H1 (cell line): ENCODE data around the gene GRAMD4. TPM values are rescaled to one million over a fixed set of nuclear protein-coding genes. Genes with fewer than 3 reads are reported as not detected.
A peak's percentile ranks its signal among the peaks of the same experiment; 100 is the strongest.

Experiments
- CTCF ChIA-PET: fragments of 300-600 bp; sonication (Branson Sonifier 250); formaldehyde crosslinking; loops from one replicate; lab custom pipeline; 2021; ENCODE audit not compliant: partially characterized antibody; lab: Charles Lee
- POLR2A ChIA-PET: fragments of 300-600 bp; sonication (Branson Sonifier 250); formaldehyde crosslinking; loops from one replicate; lab custom pipeline; 2021; ENCODE audit warnings: inconsistent platforms; ENCODE audit not compliant: partially characterized antibody; lab: Charles Lee
- DNase-seq, 2 experiments: peaks; one replicate each; pipeline versions ENCODE4 v3.0.0 to v3.0.0-alpha.2; 2010 to 2022; ENCODE audit warnings: low spot score in 2 of 2, low read depth in 1 of 2, mixed read lengths in 1 of 2
- FAIRE-seq: peaks from 2 replicates; lab custom pipeline; 2011; peaks lifted over from hg19 to GRCh38; lab: Jason Lieb, UNC
- H2AFZ ChIP-seq: 2 replicates; pipeline ENCODE4 v1.8.1; 2012; ENCODE audit warnings: low read length, inconsistent platforms
- H2AK5ac ChIP-seq: 2 replicates; pipeline ENCODE4 v1.6.1; 2013; ENCODE audit warnings: low read depth, low read length
- H2BK120ac ChIP-seq: replicated peaks from 2 replicates; pipeline ENCODE3; 2013; ENCODE audit warnings: low read depth, low read length, inconsistent platforms
- H2BK12ac ChIP-seq: 2 replicates; pipeline ENCODE4 v1.6.1; 2013; ENCODE audit warnings: low read depth, low read length
- H2BK15ac ChIP-seq: 2 replicates; pipeline ENCODE4 v1.6.1; 2013; ENCODE audit warnings: low read length
- H2BK20ac ChIP-seq: 2 replicates; pipeline ENCODE4 v1.6.1; 2013; ENCODE audit warnings: low read length
- H2BK5ac ChIP-seq: 2 replicates; pipeline ENCODE4 v1.6.1; 2013; ENCODE audit warnings: low read depth, low read length
- H3K14ac ChIP-seq: 2 replicates; pipeline ENCODE4 v1.6.1; 2013; ENCODE audit warnings: inconsistent platforms; ENCODE audit not compliant: insufficient read length
- H3K18ac ChIP-seq: 2 replicates; pipeline ENCODE4 v1.6.1; 2013; ENCODE audit warnings: low read length; ENCODE audit errors: extremely low read depth
- H3K23ac ChIP-seq: 2 replicates; pipeline ENCODE4 v1.6.1; 2013; ENCODE audit warnings: inconsistent platforms; ENCODE audit not compliant: insufficient read length
- H3K23me2 ChIP-seq: 2 replicates; pipeline ENCODE4 v1.6.1; 2013; ENCODE audit warnings: low read depth, low read length
- H3K27ac ChIP-seq: 2 replicates; pipeline ENCODE4 v1.6.1; 2011; ENCODE audit warnings: low read depth, low read length, inconsistent platforms
- H3K27me3 ChIP-seq, 4 experiments: replicated peaks in 1 of 4; 1 replicate in 1 of 4; 2 replicates in 3 of 4; pipeline versions ENCODE4 v1.6.1 to v1.8.1; 2011 to 2013; ENCODE audit warnings: low read length in 3 of 4, mild to moderate bottlenecking in 3 of 4, inconsistent platforms in 2 of 4, mixed read lengths in 2 of 4, moderate library complexity in 1 of 4; ENCODE audit not compliant: control insufficient read depth in 3 of 4, insufficient read depth in 3 of 4; ENCODE audit errors: extremely low read depth in 1 of 4
- H3K36me3 ChIP-seq, 4 experiments: 2 replicates each; pipeline versions ENCODE4 v1.6.1 to v1.8.1; 2011 to 2013; ENCODE audit warnings: mild to moderate bottlenecking in 4 of 4, low read length in 3 of 4, moderate library complexity in 2 of 4, control low read depth in 1 of 4, inconsistent platforms in 1 of 4; ENCODE audit not compliant: insufficient read depth in 4 of 4, control insufficient read depth in 2 of 4
- H3K4ac ChIP-seq: replicated peaks from 2 replicates; pipeline ENCODE3; 2013; ENCODE audit warnings: low read length, low read depth, mixed read lengths, inconsistent platforms; ENCODE audit not compliant: insufficient read length
- H3K4me1 ChIP-seq, 4 experiments: replicated peaks in 1 of 4; 1 replicate in 1 of 4; 2 replicates in 3 of 4; pipeline versions ENCODE4 v1.6.1 to v1.8.1; 2011 to 2013; ENCODE audit warnings: low read length in 3 of 4, inconsistent platforms in 2 of 4, mixed read lengths in 1 of 4; ENCODE audit not compliant: insufficient read depth in 4 of 4, control insufficient read depth in 3 of 4
- H3K4me2 ChIP-seq, 2 experiments: 2 replicates each; pipeline versions ENCODE4 v1.6.1 to v1.8.1; 2011 to 2013; ENCODE audit warnings: low read depth in 2 of 2, low read length in 2 of 2, control low read depth in 1 of 2, inconsistent platforms in 1 of 2, mild to moderate bottlenecking in 1 of 2; ENCODE audit not compliant: insufficient read depth in 1 of 2
- H3K4me3 ChIP-seq, 4 experiments: fragments of 200-600, 300-600 bp in 1 of 4; sonication (generic), shearing (Covaris generic), sonication (Bioruptor Twin) in 1 of 4; 2 replicates each; pipeline versions ENCODE4 v1.5.1 to v1.8.1; 2011 to 2016; ENCODE audit warnings: low read length in 4 of 4, low read depth in 3 of 4, control low read depth in 2 of 4, inconsistent platforms in 2 of 4, mild to moderate bottlenecking in 2 of 4, mixed read lengths in 1 of 4, moderate library complexity in 1 of 4; ENCODE audit not compliant: insufficient read depth in 2 of 4; ENCODE audit errors: extremely low read depth in 1 of 4
- H3K56ac ChIP-seq: replicated peaks from 2 replicates; pipeline ENCODE3; 2013; ENCODE audit warnings: low read depth, mild to moderate bottlenecking, mixed read lengths, low read length, inconsistent platforms; ENCODE audit not compliant: insufficient read length
- H3K79me1 ChIP-seq: 2 replicates; pipeline ENCODE4 v1.6.1; 2013; ENCODE audit warnings: low read depth, low read length, control low read depth
- H3K79me2 ChIP-seq, 2 experiments: 2 replicates each; pipeline versions ENCODE4 v1.6.1 to v1.8.1; 2012 to 2013; ENCODE audit warnings: low read length in 2 of 2, mild to moderate bottlenecking in 2 of 2, inconsistent platforms in 1 of 2; ENCODE audit not compliant: insufficient read depth in 2 of 2, control insufficient read depth in 1 of 2
- H3K9ac ChIP-seq, 4 experiments: replicated peaks in 1 of 4; 1 replicate in 1 of 4; 2 replicates in 3 of 4; pipeline versions ENCODE4 v1.6.1 to v1.8.1; 2011 to 2013; ENCODE audit warnings: low read depth in 3 of 4, low read length in 3 of 4, control low read depth in 2 of 4, mild to moderate bottlenecking in 2 of 4, moderate library complexity in 2 of 4, inconsistent platforms in 1 of 4; ENCODE audit errors: extremely low read depth in 1 of 4
- H3K9me3 ChIP-seq, 2 experiments: 2 replicates each; pipeline versions ENCODE4 v1.6.1 to v1.8.1; 2012 to 2013; ENCODE audit warnings: mild to moderate bottlenecking in 2 of 2, moderate library complexity in 2 of 2, control low read depth in 1 of 2, inconsistent platforms in 1 of 2, low read depth in 1 of 2, low read length in 1 of 2, mixed read lengths in 1 of 2; ENCODE audit not compliant: insufficient read depth in 2 of 2
- H4K20me1 ChIP-seq, 2 experiments: replicated peaks in 1 of 2; 2 replicates each; pipeline versions ENCODE3 to v1.8.1; 2011 to 2013; ENCODE audit warnings: inconsistent platforms in 2 of 2, low read length in 2 of 2, mild to moderate bottlenecking in 1 of 2; ENCODE audit not compliant: insufficient read depth in 2 of 2, control insufficient read depth in 1 of 2
- H4K5ac ChIP-seq: 2 replicates; pipeline ENCODE4 v1.6.1; 2013; ENCODE audit warnings: low read length, low read depth, mixed read lengths, inconsistent platforms; ENCODE audit not compliant: insufficient read length
- H4K8ac ChIP-seq: 2 replicates; pipeline ENCODE4 v1.8.0; 2013; ENCODE audit warnings: mild to moderate bottlenecking, moderate library complexity, low read length, inconsistent platforms; ENCODE audit not compliant: insufficient read depth; ENCODE audit errors: extremely low read depth
- H4K91ac ChIP-seq: replicated peaks from 2 replicates; pipeline ENCODE3; 2013; ENCODE audit warnings: low read length, mixed read lengths, inconsistent platforms; ENCODE audit not compliant: insufficient read length
- CHD2 ChIP-seq: IDR thresholded peaks from 2 replicates; pipeline ENCODE4 v1.6.1; 2012; ENCODE audit warnings: low read length, improper control_type of control experiment
- EGR1 ChIP-seq: IDR thresholded peaks from 2 replicates; pipeline ENCODE4 v1.6.1; 2011; ENCODE audit warnings: low read depth, low read length, borderline replicate concordance
- EP300 ChIP-seq, 2 experiments: IDR thresholded peaks; 1 replicate in 1 of 2; 2 replicates in 1 of 2; pipeline ENCODE4 v1.6.1; 2011 to 2012; ENCODE audit warnings: low read depth in 2 of 2, low read length in 2 of 2, mild to moderate bottlenecking in 2 of 2, borderline replicate concordance in 1 of 2, inconsistent platforms in 1 of 2, moderate library complexity in 1 of 2
- GABPA ChIP-seq: IDR thresholded peaks from 2 replicates; pipeline ENCODE4 v1.6.1; 2011; ENCODE audit warnings: mild to moderate bottlenecking, low read length, moderate library complexity, borderline replicate concordance; ENCODE audit not compliant: insufficient read depth
- GTF2F1 ChIP-seq: IDR thresholded peaks from 2 replicates; pipeline ENCODE4 v1.6.1; 2012; ENCODE audit warnings: low read depth, low read length, improper control_type of control experiment, borderline replicate concordance
- HDAC6 ChIP-seq: IDR thresholded peaks from one replicate; pipeline ENCODE4 v1.7.1; 2012; ENCODE audit warnings: low read depth, mild to moderate bottlenecking, inconsistent platforms, low read length, moderate library complexity
- KDM5A ChIP-seq: fragments of 200-600 bp; IDR thresholded peaks from 2 replicates; pipeline ENCODE4 v1.7.1; 2012; ENCODE audit warnings: mild to moderate bottlenecking, low read length, inconsistent platforms, mixed read lengths
- PHF8 ChIP-seq: fragments of 200-600 bp; sonication (generic); conservative IDR thresholded peaks from 2 replicates; pipeline ENCODE4 v1.7.1; 2012; ENCODE audit warnings: low read depth, mild to moderate bottlenecking, inconsistent platforms, low read length, moderate library complexity
- POLR2A ChIP-seq, 2 experiments: IDR thresholded peaks; 1 replicate in 1 of 2; 2 replicates in 1 of 2; pipeline ENCODE4 v1.6.1; 2011; ENCODE audit warnings: low read depth in 2 of 2, low read length in 2 of 2, mild to moderate bottlenecking in 2 of 2; ENCODE audit errors: control extremely low read depth in 1 of 2
- POU5F1 ChIP-seq: IDR thresholded peaks from 2 replicates; pipeline ENCODE4 v1.6.1; 2011; ENCODE audit warnings: low read depth, mild to moderate bottlenecking, low read length, moderate library complexity
- RXRA ChIP-seq: IDR thresholded peaks from 2 replicates; pipeline ENCODE4 v1.6.1; 2011; ENCODE audit warnings: low read depth, mild to moderate bottlenecking, low read length, moderate library complexity; ENCODE audit not compliant: insufficient read depth
- SIN3A ChIP-seq, 2 experiments: IDR thresholded peaks in 1 of 2; conservative IDR thresholded peaks in 1 of 2; 2 replicates each; pipeline ENCODE4 v1.6.1; 2011 to 2012; ENCODE audit warnings: low read length in 2 of 2, improper control_type of control experiment in 1 of 2, low read depth in 1 of 2, mild to moderate bottlenecking in 1 of 2
- TCF12 ChIP-seq: IDR thresholded peaks from 2 replicates; pipeline ENCODE4 v1.6.1; 2011; ENCODE audit warnings: low read depth, mild to moderate bottlenecking, low read length
- ZNF274 ChIP-seq: IDR thresholded peaks from 2 replicates; pipeline ENCODE4 v1.7.0; 2012; ENCODE audit warnings: low read length, borderline replicate concordance; ENCODE audit errors: extremely low read depth
- WGBS, 2 experiments: shearing (Covaris generic) in 1 of 2; methylation state at CpG; one replicate each; pipeline versions ENCODE4 v1.1.6 to v1.1.7; 2013 to 2015; ENCODE audit warnings: low lambda C conversion rate in 2 of 2, mixed read lengths in 2 of 2, inconsistent platforms in 1 of 2, low coverage in 1 of 2, missing lambda C conversion rate in 1 of 2; ENCODE audit not compliant: insufficient replicate concordance in 2 of 2, insufficient coverage in 1 of 2, insufficient read length in 1 of 2; ENCODE audit errors: extremely low coverage in 1 of 2, missing lambda C conversion rate in 1 of 2; 5-methylcytosine and 5-hydroxymethylcytosine counted together
- polyA plus RNA-seq, 7 experiments: library from polyadenylated mRNA; depleted of rRNA in 3 of 7; stranded (reverse) in 5 of 7; unstranded in 2 of 7; fragments of >200 nt in 5 of 7; fragments of 200-250 nt in 2 of 7; gene quantifications; 1 replicate in 5 of 7; 2 replicates in 1 of 7; 4 replicates in 1 of 7; pipeline versions ENCODE4 v1.2.1 to v1.2.3, GENCODE V29; 2011 to 2013; ENCODE audit warnings: missing spikeins in 2 of 7, mixed read lengths in 2 of 7
- total RNA-seq: library from RNA; stranded (reverse); fragmentation: NEBNext Ultra II Directional; extraction: Animal tissue kit (Norgen Biotek cat#: 25700); gene quantifications from 2 replicates; pipeline ENCODE4 v1.2.1, GENCODE V29; 2021

The GRAMD4 gene
- total and polyA plus RNA-seq, 2 of the 8 experiments (the other 6 are each of a cell fraction or from before 2014, with no cell fraction given): 7.9 to 25.6 TPM

GRCh38 chr22:46651316-46651715 lies 31.1 kb downstream of the GRAMD4 start:
- peak overlapping the region; percentile 9; the same call in 1 of the 2 replicates for H2BK12ac ChIP-seq
- CTCF ChIA-PET: interaction anchor here (1.3 to 2.8 kb wide), 2 partner anchors 9 to 88 kb away, joined by 4 to 12 read pairs; no protein-coding TSS in a partner anchor
- H3K23ac ChIP-seq: no peak overlapping the region
- H3K36me3 ChIP-seq: no peaks in the 10 kb centered on the region
- H2BK20ac ChIP-seq: no peak overlapping the region
- H3K18ac ChIP-seq: no peak overlapping the region
- H3K56ac ChIP-seq: no peak overlapping the region
- POLR2A ChIA-PET: no interaction called here
- no peak overlapping the region for H4K91ac ChIP-seq
- H3K79me1 ChIP-seq: 0 out of 2 replicates have a peak, but pooled peaks cover 3% of the 10 kb centered on the region
- no peak overlapping the region for H2AFZ ChIP-seq
- H2BK15ac ChIP-seq: no peak overlapping the region
- no peaks in the 10 kb centered on the region for H3K9me3 ChIP-seq
- no peak overlapping the region for H3K4me2 ChIP-seq
- no peak overlapping the region for H4K5ac ChIP-seq
- WGBS, 2 experiments: 93% methylated on average over 16 of the region's 16 CpGs; no CpG with 5 or more reads in 1 of the 2 experiments
- H3K23me2 ChIP-seq: peaks cover 9% of the 10 kb centered on the region; the same call in 1 of the 2 replicates
- peaks cover 0 to 4% (median 1%) of the 10 kb centered on the region in 4 experiments; a peak in 2 of 7 replicates for H3K4me1 ChIP-seq
- H2BK120ac ChIP-seq: no peak overlapping the region
- H3K27ac ChIP-seq: no peak overlapping the region
- H2AK5ac ChIP-seq: no peak overlapping the region
- H4K8ac ChIP-seq: peak overlapping the region; percentile 37; the same call in 1 of the 2 replicates
- FAIRE-seq (no peak), DNase-seq (no peak)
- no peak overlapping the region for H2BK5ac ChIP-seq
- no peaks in the 10 kb centered on the region for H3K27me3 ChIP-seq
- peaks cover 0 to 4% of the 10 kb centered on the region in 2 experiments for H4K20me1 ChIP-seq
- no peak overlapping the region for H3K9ac ChIP-seq
- no peak overlapping the region for H3K4ac ChIP-seq
- no peaks in the 10 kb centered on the region for H3K79me2 ChIP-seq
- H3K14ac ChIP-seq: no peak overlapping the region
- no peak overlapping the region for H3K4me3 ChIP-seq
- no peak for TF ChIP-seq KDM5A
- no peak for TF ChIP-seq SIN3A (conservative IDR thresholded peaks at IDR 0.05 in 1 of 2, IDR thresholded peaks at IDR 0.05 in 1 of 2; ENCODE audit: low read depth in 1 of 2, low read length in 2 of 2)
- TF ChIP-seq PHF8: no peak
- no peak for TF ChIP-seq EGR1
- no peak for TF ChIP-seq POLR2A (IDR thresholded peaks at IDR 0.05; ENCODE audit: control extremely low read depth in 1 of 2, low read depth in 2 of 2, low read length in 2 of 2)
- no peak for TF ChIP-seq HDAC6
- TF ChIP-seq ZNF274: no peak
- TF ChIP-seq GABPA: no peak
- no peak for TF ChIP-seq TCF12
- TF ChIP-seq EP300 (IDR thresholded peaks at IDR 0.05; ENCODE audit: borderline replicate concordance in 1 of 2, low read depth in 2 of 2, low read length in 2 of 2): no peak
- no peak for TF ChIP-seq CHD2
- no peak for TF ChIP-seq RXRA
- no peak for TF ChIP-seq GTF2F1
- no peak for TF ChIP-seq POU5F1
